Trophoblast cell (in vitro differentiated cells and primary cell): Measurements from ENCODE around the gene UGT1A6.

ENCODE experiments used
- DNase-seq, 2 donors: peaks; one replicate each; pipeline ENCODE4 v3.0.0-alpha.2; 2016
- H2AFZ ChIP-seq: 2 replicates; pipeline ENCODE4 v1.6.1; 2013; ENCODE audit warnings: low read length, moderate library complexity, mild to moderate bottlenecking; ENCODE audit not compliant: insufficient read depth, poor library complexity
- H2AK5ac ChIP-seq: 2 replicates; pipeline ENCODE4 v1.6.1; 2013; ENCODE audit warnings: mild to moderate bottlenecking, low read length
- H2BK120ac ChIP-seq: 2 replicates; pipeline ENCODE4 v1.6.1; 2013; ENCODE audit warnings: low read length, mild to moderate bottlenecking, moderate library complexity; ENCODE audit not compliant: insufficient read depth, poor library complexity
- H2BK12ac ChIP-seq: 2 replicates; pipeline ENCODE4 v1.6.1; 2013; ENCODE audit warnings: mild to moderate bottlenecking, low read length, moderate library complexity
- H2BK5ac ChIP-seq: 2 replicates; pipeline ENCODE4 v1.6.1; 2013; ENCODE audit warnings: low read length, low read depth, moderate library complexity, mild to moderate bottlenecking; ENCODE audit not compliant: poor library complexity
- H3K14ac ChIP-seq: 2 replicates; pipeline ENCODE4 v1.6.1; 2013; ENCODE audit warnings: mild to moderate bottlenecking, low read length
- H3K18ac ChIP-seq: 2 replicates; pipeline ENCODE4 v1.6.1; 2013; ENCODE audit warnings: mild to moderate bottlenecking, low read length
- H3K23ac ChIP-seq: 2 replicates; pipeline ENCODE4 v1.6.1; 2013; ENCODE audit warnings: low read length
- H3K27ac ChIP-seq: 2 replicates; pipeline ENCODE4 v1.5.1; 2013; ENCODE audit warnings: low read depth, mild to moderate bottlenecking, inconsistent platforms, low read length, moderate library complexity
- H3K27me3 ChIP-seq: 2 replicates; pipeline ENCODE4 v1.6.1; 2013; ENCODE audit warnings: inconsistent platforms, mild to moderate bottlenecking, low read length, moderate library complexity; ENCODE audit not compliant: insufficient read depth
- H3K36me3 ChIP-seq, 2 experiments: 1 replicate in 1 of 2; 2 replicates in 1 of 2; pipeline ENCODE4 v1.6.1; 2013; ENCODE audit warnings: low read length in 2 of 2, mild to moderate bottlenecking in 2 of 2, moderate library complexity in 1 of 2; ENCODE audit not compliant: insufficient read depth in 2 of 2, control insufficient read depth in 1 of 2
- H3K4ac ChIP-seq: 2 replicates; pipeline ENCODE4 v1.6.1; 2013; ENCODE audit warnings: low read depth, mild to moderate bottlenecking, low read length, moderate library complexity
- H3K4me1 ChIP-seq, 2 experiments: 1 replicate in 1 of 2; 2 replicates in 1 of 2; pipeline ENCODE4 v1.6.1; 2013; ENCODE audit warnings: low read length in 2 of 2, mild to moderate bottlenecking in 2 of 2, moderate library complexity in 1 of 2; ENCODE audit not compliant: insufficient read depth in 2 of 2, control insufficient read depth in 1 of 2
- H3K4me2 ChIP-seq: 2 replicates; pipeline ENCODE4 v1.6.1; 2013; ENCODE audit warnings: inconsistent platforms, mild to moderate bottlenecking, low read length, moderate library complexity
- H3K4me3 ChIP-seq: 2 replicates; pipeline ENCODE4 v1.5.1; 2013; ENCODE audit warnings: mild to moderate bottlenecking, low read depth, low read length, inconsistent platforms
- H3K79me1 ChIP-seq: one replicate; pipeline ENCODE4 v1.6.1; 2013; ENCODE audit warnings: low read length
- H3K79me2 ChIP-seq: 2 replicates; pipeline ENCODE4 v1.6.1; 2013; ENCODE audit warnings: low read length, mild to moderate bottlenecking; ENCODE audit not compliant: control insufficient read depth, insufficient read depth, poor library complexity
- H3K9ac ChIP-seq: 2 replicates; pipeline ENCODE4 v1.6.1; 2013; ENCODE audit warnings: mild to moderate bottlenecking, low read length
- H3K9me3 ChIP-seq: 2 replicates; pipeline ENCODE4 v1.6.1; 2013; ENCODE audit warnings: low read depth, mild to moderate bottlenecking, control low read depth, inconsistent platforms, low read length; ENCODE audit not compliant: insufficient read depth
- H4K12ac ChIP-seq: 2 replicates; pipeline ENCODE4 v1.6.1; 2013; ENCODE audit warnings: low read depth, mild to moderate bottlenecking, low read length, moderate library complexity
- H4K8ac ChIP-seq: 2 replicates; pipeline ENCODE4 v1.6.1; 2013; ENCODE audit warnings: low read depth, mild to moderate bottlenecking, low read length, moderate library complexity
- H4K91ac ChIP-seq: one replicate; pipeline ENCODE4 v1.6.1; 2013; ENCODE audit warnings: low read depth, mild to moderate bottlenecking, low read length, moderate library complexity
- WGBS: extraction: QIAGEN DNeasy Blood & Tissue Kit; methylation state at CpG from one replicate; pipeline ENCODE4 v1.1.7; 2013; ENCODE audit warnings: missing lambda C conversion rate; ENCODE audit not compliant: insufficient read length, insufficient coverage; ENCODE audit errors: extremely low coverage; 5-methylcytosine and 5-hydroxymethylcytosine counted together

Gene UGT1A6

GRCh38 chr2:233807966-233808935, 115.6 kb downstream of the UGT1A6 start:
- no peak overlapping the region for H4K91ac ChIP-seq
- H3K18ac ChIP-seq: no peak overlapping the region
- no peak overlapping the region for H3K4ac ChIP-seq
- no peak overlapping the region for H3K27ac ChIP-seq
- no peaks in the 10 kb centered on the region for H3K36me3 ChIP-seq
- H3K4me2 ChIP-seq: no peak overlapping the region
- H3K9me3 ChIP-seq: peaks cover 14% of the 10 kb centered on the region
- H4K8ac ChIP-seq: no peak overlapping the region
- H3K27me3 ChIP-seq: no peaks in the 10 kb centered on the region
- H2BK12ac ChIP-seq: no peak overlapping the region
- H3K9ac ChIP-seq: no peak overlapping the region
- H3K4me3 ChIP-seq: no peak overlapping the region
- H3K14ac ChIP-seq: no peak overlapping the region
- no peak overlapping the region for H2AFZ ChIP-seq
- WGBS: no CpG with 5 or more reads among the region's 10 CpGs
- H2AK5ac ChIP-seq: no peak overlapping the region
- H2BK120ac ChIP-seq: no peak overlapping the region
- H3K4me1 ChIP-seq: no peaks in the 10 kb centered on the region
- DNase-seq: no peak
- H3K79me1 ChIP-seq: no peaks in the 10 kb centered on the region
- H2BK5ac ChIP-seq: no peak overlapping the region
- no peaks in the 10 kb centered on the region for H3K79me2 ChIP-seq
- H3K23ac ChIP-seq: no peak overlapping the region
- no peak overlapping the region for H4K12ac ChIP-seq

DNA sequence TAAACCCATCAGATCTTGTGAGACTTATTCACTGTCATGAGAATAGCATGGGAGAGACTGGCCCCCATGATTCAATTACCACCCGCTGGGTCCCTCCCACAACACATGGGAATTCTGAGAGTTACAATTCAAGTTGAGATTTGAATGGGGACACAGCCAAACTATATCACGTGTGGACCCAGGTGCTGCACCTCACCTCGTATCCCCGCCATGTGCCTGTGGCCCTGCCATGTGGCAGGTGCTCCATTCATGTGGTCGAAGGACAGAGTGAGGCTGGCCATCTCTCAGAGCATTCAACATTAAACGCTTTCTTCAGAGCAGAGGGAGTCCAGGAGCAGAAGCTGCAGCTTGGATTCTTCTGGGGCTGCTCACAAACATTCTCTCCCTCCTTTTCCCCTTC, 117.7 kb downstream of the UGT1A6 start:
- H2AFZ ChIP-seq: no peak overlapping the region
- no peak overlapping the region for H2AK5ac ChIP-seq
- H3K23ac ChIP-seq: no peak overlapping the region
- no peaks in the 10 kb centered on the region for H3K36me3 ChIP-seq
- H3K4me2 ChIP-seq: no peak overlapping the region
- WGBS: no CpG with 5 or more reads among the region's 6 CpGs
- H3K14ac ChIP-seq: no peak overlapping the region
- H2BK12ac ChIP-seq: no peak overlapping the region
- H2BK120ac ChIP-seq: no peak overlapping the region
- H3K9me3 ChIP-seq: peaks cover 12% of the 10 kb centered on the region
- no peak overlapping the region for H2BK5ac ChIP-seq
- H3K4me3 ChIP-seq: no peak overlapping the region
- H3K18ac ChIP-seq: no peak overlapping the region
- H3K27ac ChIP-seq: no peak overlapping the region
- no peaks in the 10 kb centered on the region for H3K27me3 ChIP-seq
- H4K8ac ChIP-seq: no peak overlapping the region
- DNase-seq: no peak
- H3K79me1 ChIP-seq: no peaks in the 10 kb centered on the region
- no peaks in the 10 kb centered on the region for H3K79me2 ChIP-seq
- H3K4me1 ChIP-seq: no peaks in the 10 kb centered on the region
- H3K9ac ChIP-seq: no peak overlapping the region
- no peak overlapping the region for H4K91ac ChIP-seq
- H3K4ac ChIP-seq: no peak overlapping the region
- no peak overlapping the region for H4K12ac ChIP-seq

- no peak for DNase-seq
- Histone ChIP-seq H2BK5ac (no peak overlapping the region), H4K12ac (no peak overlapping the region), H3K27ac (no peak overlapping the region), H3K23ac (no peak overlapping the region), H2AK5ac (no peak overlapping the region), H3K27me3 (no peaks in the 10 kb centered on the region), H3K9me3 (peaks cover 12% of the 10 kb centered on the region), H3K4me2 (no peak overlapping the region), H3K14ac (no peak overlapping the region), H3K79me2 (no peaks in the 10 kb centered on the region), H3K9ac (no peak overlapping the region), H3K4me3 (no peak overlapping the region), H2AFZ (no peak overlapping the region), H3K4ac (no peak overlapping the region), H3K4me1 (no peaks in the 10 kb centered on the region), H2BK12ac (no peak overlapping the region), H3K36me3 (no peaks in the 10 kb centered on the region), H4K8ac (no peak overlapping the region), H3K79me1 (no peaks in the 10 kb centered on the region), H3K18ac (no peak overlapping the region), H4K91ac (no peak overlapping the region), H2BK120ac (no peak overlapping the region)
- WGBS: no CpG with 5 or more reads among the region's 4 CpGs
These were observed 118.4 kb downstream of the UGT1A6 start for GRCh38 chr2:233811087-233811486.

- Histone ChIP-seq H4K12ac (no peak overlapping the region), H3K36me3 (no peaks in the 10 kb centered on the region), H2BK120ac (no peak overlapping the region), H3K4me2 (no peak overlapping the region), H2BK5ac (no peak overlapping the region), H4K8ac (no peak overlapping the region), H3K79me1 (no peaks in the 10 kb centered on the region), H2AK5ac (no peak overlapping the region), H3K4me1 (no peaks in the 10 kb centered on the region), H3K14ac (no peak overlapping the region), H3K4ac (no peak overlapping the region), H3K27me3 (no peaks in the 10 kb centered on the region), H3K9me3 (peaks cover 14% of the 10 kb centered on the region), H2BK12ac (no peak overlapping the region), H3K27ac (no peak overlapping the region), H3K9ac (no peak overlapping the region), H3K4me3 (no peak overlapping the region), H3K23ac (no peak overlapping the region), H3K18ac (no peak overlapping the region), H2AFZ (no peak overlapping the region), H3K79me2 (no peaks in the 10 kb centered on the region), H4K91ac (no peak overlapping the region)
- WGBS: no CpG with 5 or more reads among the region's 8 CpGs
- no peak for DNase-seq
These were observed 119.0 kb downstream of the UGT1A6 start for GRCh38 chr2:233811732-233812131.
